Stomach smooth muscle (tissue), 2 donors: ENCODE data around the gene HS1BP3.

ENCODE experiments used
- H3K27ac ChIP-seq: one replicate; pipeline ENCODE4 v1.7.0; 2013; ENCODE audit warnings: mild to moderate bottlenecking, low read length, inconsistent platforms
- H3K27me3 ChIP-seq, 2 donors: one replicate each; pipeline ENCODE4 v1.7.0; 2013; ENCODE audit warnings: low read length in 2 of 2; ENCODE audit not compliant: insufficient read depth in 2 of 2, control insufficient read depth in 1 of 2
- H3K36me3 ChIP-seq, 2 donors: one replicate each; pipeline ENCODE4 v1.7.0; 2013; ENCODE audit warnings: low read length in 2 of 2; ENCODE audit not compliant: control insufficient read depth in 2 of 2, insufficient read depth in 2 of 2
- H3K4me1 ChIP-seq: one replicate; pipeline ENCODE4 v1.7.0; 2013; ENCODE audit warnings: low read length; ENCODE audit not compliant: control insufficient read depth, insufficient read depth
- H3K4me3 ChIP-seq, 2 donors: one replicate each; pipeline ENCODE4 v1.7.0; 2013; ENCODE audit warnings: low read length in 2 of 2
- H3K9ac ChIP-seq, 2 donors: one replicate each; pipeline ENCODE4 v1.7.0; 2013; ENCODE audit warnings: low read length in 2 of 2, mild to moderate bottlenecking in 1 of 2
- H3K9me3 ChIP-seq, 2 donors: one replicate each; pipeline ENCODE4 v1.7.0; 2013; ENCODE audit warnings: low read length in 2 of 2; ENCODE audit not compliant: control insufficient read depth in 2 of 2
- donor health status: healthy.
- donor health status: Pancreatic carcinoma.

Gene HS1BP3

GRCh38 chr2:20667531-20668401, 16.9 kb upstream of the HS1BP3 start:
- peaks cover 31% of the 10 kb centered on the region for H3K4me1 ChIP-seq
- peaks cover 75 to 91% of the 10 kb centered on the region in 2 donors for H3K27me3 ChIP-seq
- H3K27ac ChIP-seq = no peak overlapping the region
- no peaks in the 10 kb centered on the region for H3K36me3 ChIP-seq
- no peak overlapping the region for H3K9ac ChIP-seq
- H3K4me3 ChIP-seq = peak overlapping the region; percentile 26 to 71
- no peaks in the 10 kb centered on the region for H3K9me3 ChIP-seq

- Histone ChIP-seq H3K4me1 (peaks cover 27% of the 10 kb centered on the region), H3K4me3 (peak overlapping the region; percentile 26 to 71), H3K9ac (no peak overlapping the region), H3K27me3 (peaks cover 75 to 91% of the 10 kb centered on the region in 2 donors), H3K27ac (no peak overlapping the region), H3K9me3 (no peaks in the 10 kb centered on the region), H3K36me3 (no peaks in the 10 kb centered on the region)
Observed at GRCh38 chr2:20667151-20667530, 16.2 kb upstream of the HS1BP3 start.

GRCh38 chr2:20666304-20667150, 15.6 kb upstream of the HS1BP3 start, which contains the start of gene GDF7:
Gene GDF7, plus strand, starts transcription at chr2:20667144. Its CDS starts 96 bp downstream, at chr2:20667240.
- Histone ChIP-seq H3K36me3 (no peaks in the 10 kb centered on the region), H3K27ac (no peak within 1 kb of the TSS), H3K9me3 (no peaks in the 10 kb centered on the region), H3K4me1 (peaks cover 28% of the 10 kb centered on the region), H3K9ac (no peak within 1 kb of the TSS), H3K4me3 (peak within 1 kb of the TSS; percentile 48 to 71), H3K27me3 (peaks cover 71 to 91% of the 10 kb centered on the region in 2 donors)

- peaks cover 65 to 85% of the 10 kb centered on the region in 2 donors for H3K27me3 ChIP-seq
- H3K27ac ChIP-seq = no peak overlapping the region
- peak overlapping the region; percentile 48 to 69 for H3K4me3 ChIP-seq
- H3K4me1 ChIP-seq = peaks cover 25% of the 10 kb centered on the region
- H3K9me3 ChIP-seq = no peaks in the 10 kb centered on the region
- no peaks in the 10 kb centered on the region for H3K36me3 ChIP-seq
- no peak overlapping the region for H3K9ac ChIP-seq
Observed at GRCh38 chr2:20666005-20666303, 15.1 kb upstream of the HS1BP3 start.

GRCh38 chr2:20665243-20666004, 14.5 kb upstream of the HS1BP3 start:
- no peak overlapping the region for H3K9ac ChIP-seq
- peaks cover 25% of the 10 kb centered on the region for H3K4me1 ChIP-seq
- no peaks in the 10 kb centered on the region for H3K36me3 ChIP-seq
- peak overlapping the region; percentile 48 to 69 for H3K4me3 ChIP-seq
- H3K27me3 ChIP-seq = peaks cover 64 to 83% of the 10 kb centered on the region in 2 donors
- no peak overlapping the region for H3K27ac ChIP-seq
- no peaks in the 10 kb centered on the region for H3K9me3 ChIP-seq

- no peak overlapping the region for H3K4me3 ChIP-seq
- H3K9ac ChIP-seq = no peak overlapping the region
- H3K9me3 ChIP-seq = no peaks in the 10 kb centered on the region
- H3K27ac ChIP-seq = no peak overlapping the region
- peaks cover 56 to 76% of the 10 kb centered on the region in 2 donors for H3K27me3 ChIP-seq
- no peaks in the 10 kb centered on the region for H3K36me3 ChIP-seq
- peaks cover 25% of the 10 kb centered on the region for H3K4me1 ChIP-seq
Observed at GRCh38 chr2:20664431-20665242, 13.7 kb upstream of the HS1BP3 start.

- H3K36me3 ChIP-seq = no peaks in the 10 kb centered on the region
- H3K27me3 ChIP-seq = peaks cover 50 to 70% of the 10 kb centered on the region in 2 donors
- no peak overlapping the region for H3K4me3 ChIP-seq
- no peak overlapping the region for H3K9ac ChIP-seq
- no peak overlapping the region for H3K27ac ChIP-seq
- H3K9me3 ChIP-seq = no peaks in the 10 kb centered on the region
- H3K4me1 ChIP-seq = peaks cover 23% of the 10 kb centered on the region
Observed at GRCh38 chr2:20664071-20664390, 13.1 kb upstream of the HS1BP3 start.

- Histone ChIP-seq H3K36me3 (no peaks in the 10 kb centered on the region), H3K27ac (no peak overlapping the region), H3K27me3 (peaks cover 44 to 64% of the 10 kb centered on the region in 2 donors)
Observed at GRCh38 chr2:20663196-20664070, 12.5 kb upstream of the HS1BP3 start.

GRCh38 chr2:20662308-20662937, 11.5 kb upstream of the HS1BP3 start:
- H3K9ac ChIP-seq = no peak overlapping the region
- no peaks in the 10 kb centered on the region for H3K36me3 ChIP-seq
- H3K9me3 ChIP-seq = no peaks in the 10 kb centered on the region
- no peak overlapping the region for H3K27ac ChIP-seq
- H3K27me3 ChIP-seq = peaks cover 35 to 54% of the 10 kb centered on the region in 2 donors
- H3K4me1 ChIP-seq = peaks cover 18% of the 10 kb centered on the region
- H3K4me3 ChIP-seq = no peak overlapping the region

More at GRCh38 chr2:20663196-20664070, 12.5 kb upstream of the HS1BP3 start:
- H3K9me3 ChIP-seq = no peaks in the 10 kb centered on the region
- H3K4me3 ChIP-seq = no peak overlapping the region
- peaks cover 23% of the 10 kb centered on the region for H3K4me1 ChIP-seq
- H3K9ac ChIP-seq = no peak overlapping the region
